ENCODE measurements around the gene TAF15.

Gene TAF15

GRCh38 chr17:35870906-35871819 is 61.9 kb downstream of the TAF15 start:
- no peak for DNase-seq
- Mint-ChIP-seq H3K36me3 (ENCODE audit: low read depth) (no peaks in the 10 kb centered on the region), H3K27me3 (ENCODE audit: low read depth, poor library complexity) (peaks cover 7% of the 10 kb centered on the region), H3K27ac (no peak overlapping the region), H3K9me3 (no peaks in the 10 kb centered on the region), H3K4me1 (peaks cover 9% of the 10 kb centered on the region), H3K4me3 (no peak overlapping the region)
- TF ChIP-seq CTCF (IDR thresholded peaks at IDR 0.05), result no peak

- no peak for DNase-seq
- Mint-ChIP-seq H3K27me3 (ENCODE audit: low read depth, poor library complexity) (peaks cover 7% of the 10 kb centered on the region), H3K4me1 (peaks cover 16% of the 10 kb centered on the region), H3K4me3 (no peak overlapping the region), H3K9me3 (no peaks in the 10 kb centered on the region), H3K27ac (no peak overlapping the region), H3K36me3 (ENCODE audit: low read depth) (no peaks in the 10 kb centered on the region)
- no peak for TF ChIP-seq CTCF (IDR thresholded peaks at IDR 0.05)
Observed at GRCh38 chr17:35872196-35872980, 63.1 kb downstream of the TAF15 start.

GRCh38 chr17:35875072-35875799 is 66.0 kb downstream of the TAF15 start:
- no peaks in the 10 kb centered on the region for H3K9me3 Mint-ChIP-seq
- TF ChIP-seq CTCF (IDR thresholded peaks at IDR 0.05), result no peak
- no peak overlapping the region for H3K27ac Mint-ChIP-seq
- peaks cover 17% of the 10 kb centered on the region for H3K27me3 Mint-ChIP-seq (ENCODE audit: low read depth, poor library complexity)
- H3K36me3 Mint-ChIP-seq (ENCODE audit: low read depth), result no peaks in the 10 kb centered on the region
- peaks cover 16% of the 10 kb centered on the region for H3K4me1 Mint-ChIP-seq
- DNase-seq, result no peak
- no peak overlapping the region for H3K4me3 Mint-ChIP-seq

- Mint-ChIP-seq H3K36me3 (ENCODE audit: low read depth) (no peaks in the 10 kb centered on the region), H3K27me3 (ENCODE audit: low read depth, poor library complexity) (peaks cover 17% of the 10 kb centered on the region), H3K27ac (no peak overlapping the region), H3K4me1 (peaks cover 16% of the 10 kb centered on the region), H3K9me3 (no peaks in the 10 kb centered on the region), H3K4me3 (no peak overlapping the region)
- DNase-seq, result no peak
- TF ChIP-seq CTCF (IDR thresholded peaks at IDR 0.05), result no peak
Observed at GRCh38 chr17:35875800-35876139, 66.5 kb downstream of the TAF15 start.

- Mint-ChIP-seq H3K27me3 (ENCODE audit: low read depth, poor library complexity) (peaks cover 17% of the 10 kb centered on the region), H3K27ac (no peak overlapping the region), H3K36me3 (ENCODE audit: low read depth) (no peaks in the 10 kb centered on the region), H3K4me1 (peaks cover 16% of the 10 kb centered on the region), H3K9me3 (no peaks in the 10 kb centered on the region), H3K4me3 (no peak overlapping the region)
- no peak for DNase-seq
- TF ChIP-seq CTCF (IDR thresholded peaks at IDR 0.05), result no peak
Observed at GRCh38 chr17:35876534-35876933, 67.2 kb downstream of the TAF15 start.
